Measurements from ENCODE around the gene ANKRD16. TPM values are rescaled to one million over a fixed set of nuclear protein-coding genes. Genes with fewer than 3 reads are reported as not detected.

Gene ANKRD16
- polyA plus RNA-seq, 3 donors, result 1.4 to 2.9 (median 2.1) TPM

GRCh38 chr10:5904227-5904626, 14.5 kb upstream of the ANKRD16 start:
- Mint-ChIP-seq H3K27ac (peak overlapping the region in 3 of 7 donors; percentile 37 to 90 (median 41)), H3K36me3 (peaks cover 48 to 53% of the 10 kb centered on the region in 2 donors)

GRCh38 chr10:5903563-5903962, 13.9 kb upstream of the ANKRD16 start:
- Mint-ChIP-seq H3K27me3 (ENCODE audit: low read depth in 3 of 3) (peaks cover 0 to 2% (median 0%) of the 10 kb centered on the region in 3 donors), H3K9me3 (peaks cover 0 to 3% (median 0%) of the 10 kb centered on the region in 7 donors), H3K36me3 (peaks cover 41 to 46% of the 10 kb centered on the region in 2 donors), H3K4me3 (no peak overlapping the region), H3K27ac (no peak overlapping the region), H3K4me1 (no peaks in the 10 kb centered on the region)
- Histone ChIP-seq H3K27me3 (ENCODE audit: control insufficient read depth in 2 of 2, insufficient read depth in 2 of 2, low read length in 2 of 2) (no peaks in the 10 kb centered on the region), H3K4me3 (replicated peaks in 1 of 3; ENCODE audit: low read depth in 2 of 3, low read length in 3 of 3) (no peak overlapping the region), H3K27ac (ENCODE audit: low read depth in 1 of 2, low read length in 2 of 2) (no peak overlapping the region), H3K9me3 (replicated peaks in 1 of 2; ENCODE audit: control insufficient read depth in 1 of 2, insufficient read depth in 1 of 2, low read length in 2 of 2) (no peaks in the 10 kb centered on the region), H3K4me1 (ENCODE audit: control insufficient read depth in 1 of 2, insufficient read depth in 2 of 2, low read length in 2 of 2) (no peaks in the 10 kb centered on the region), H3K4me2 (replicated peaks; ENCODE audit: extremely low read depth, low read length, poor library complexity, severe bottlenecking) (no peak overlapping the region), H3K36me3 (replicated peaks in 1 of 2; ENCODE audit: control insufficient read depth in 1 of 2, insufficient read depth in 2 of 2, low read length in 2 of 2) (peaks cover 17 to 46% of the 10 kb centered on the region in 2 donors), H3K79me2 (ENCODE audit: insufficient read depth, low read length) (peaks cover 12% of the 10 kb centered on the region), H3K9ac (ENCODE audit: insufficient read depth, low read length, poor library complexity, severe bottlenecking) (no peak overlapping the region), H2AFZ (ENCODE audit: insufficient read depth, low read depth, low read length, poor library complexity, severe bottlenecking) (no peak overlapping the region), H4K20me1 (ENCODE audit: insufficient read depth, low read length) (peaks cover 38% of the 10 kb centered on the region)
- no peak for DNase-seq
- intact Hi-C loops (cut with micrococcal nuclease), result no loop called here
- WGBS (ENCODE audit: insufficient coverage), result no CpG with 5 or more reads among the region's 6 CpGs
- no peak for TF ChIP-seq CTCF (IDR thresholded peaks at IDR 0.05)

More at GRCh38 chr10:5904227-5904626, 14.5 kb upstream of the ANKRD16 start:
- peaks cover 0 to 3% (median 0%) of the 10 kb centered on the region in 7 donors for H3K9me3 Mint-ChIP-seq
- peak overlapping the region in 1 of 2 donors; percentile 26 for H3K27ac ChIP-seq (ENCODE audit: low read depth in 1 of 2, low read length in 2 of 2)
- no peak overlapping the region for H2AFZ ChIP-seq (ENCODE audit: insufficient read depth, low read depth, low read length, poor library complexity, severe bottlenecking)
- WGBS (ENCODE audit: insufficient coverage), result no CpG with 5 or more reads among the region's 4 CpGs
- H3K79me2 ChIP-seq (ENCODE audit: insufficient read depth, low read length), result peaks cover 12% of the 10 kb centered on the region
- H3K27me3 Mint-ChIP-seq (ENCODE audit: low read depth in 3 of 3), result peaks cover 0 to 2% (median 0%) of the 10 kb centered on the region in 3 donors
- H4K20me1 ChIP-seq (ENCODE audit: insufficient read depth, low read length), result peaks cover 31% of the 10 kb centered on the region
- H3K4me3 ChIP-seq (replicated peaks in 1 of 3; ENCODE audit: low read depth in 2 of 3, low read length in 3 of 3), result no peak overlapping the region
- H3K4me1 ChIP-seq (ENCODE audit: control insufficient read depth in 1 of 2, insufficient read depth in 2 of 2, low read length in 2 of 2), result no peaks in the 10 kb centered on the region
- no peak overlapping the region for H3K9ac ChIP-seq (ENCODE audit: insufficient read depth, low read length, poor library complexity, severe bottlenecking)
- intact Hi-C loops (cut with micrococcal nuclease), result no loop called here
- no peak overlapping the region for H3K4me3 Mint-ChIP-seq
- H3K27me3 ChIP-seq (ENCODE audit: control insufficient read depth in 2 of 2, insufficient read depth in 2 of 2, low read length in 2 of 2), result no peaks in the 10 kb centered on the region
- no peaks in the 10 kb centered on the region for H3K4me1 Mint-ChIP-seq
- H3K9me3 ChIP-seq (replicated peaks in 1 of 2; ENCODE audit: control insufficient read depth in 1 of 2, insufficient read depth in 1 of 2, low read length in 2 of 2), result no peaks in the 10 kb centered on the region
- H3K36me3 ChIP-seq (replicated peaks in 1 of 2; ENCODE audit: control insufficient read depth in 1 of 2, insufficient read depth in 2 of 2, low read length in 2 of 2), result peaks cover 23 to 53% of the 10 kb centered on the region in 2 donors
- H3K4me2 ChIP-seq (replicated peaks; ENCODE audit: extremely low read depth, low read length, poor library complexity, severe bottlenecking), result no peak overlapping the region
- no peak for DNase-seq
- TF ChIP-seq CTCF (IDR thresholded peaks at IDR 0.05), result no peak

Data from CD14-positive monocyte (primary cell).